OCI-LY1 (cell line): ENCODE results near the gene MICU1.

Experiments used
- H2AFZ ChIP-seq: fragments of 200-600 bp; sonication (generic), shearing (Covaris generic); 2 replicates; pipeline ENCODE4 v1.6.0; 2014; ENCODE audit warnings: antibody characterized with exemption, mild to moderate bottlenecking, low read length
- H3F3A ChIP-seq: fragments of 200-600 bp; sonication (generic), shearing (Covaris generic); 2 replicates; pipeline ENCODE4 v1.6.0; 2014; ENCODE audit warnings: mild to moderate bottlenecking, antibody characterized with exemption, low read length, moderate library complexity; ENCODE audit not compliant: insufficient read depth
- H3K27ac ChIP-seq: fragments of 200-600 bp; sonication (generic); 2 replicates; pipeline ENCODE4 v1.5.1; 2014; ENCODE audit warnings: low read length, mixed run types, mild to moderate bottlenecking, low read depth; ENCODE audit not compliant: poor library complexity, severe bottlenecking
- H3K27me3 ChIP-seq: fragments of 200-600 bp; sonication (generic); 2 replicates; pipeline ENCODE4 v1.6.0; 2014; ENCODE audit warnings: antibody characterized with exemption, mild to moderate bottlenecking, low read length, moderate library complexity; ENCODE audit not compliant: insufficient read depth
- H3K36me3 ChIP-seq: fragments of 200-600 bp; sonication (generic); 2 replicates; pipeline ENCODE4 v1.6.1; 2014; ENCODE audit warnings: mild to moderate bottlenecking, antibody characterized with exemption, low read length, moderate library complexity, mixed read lengths; ENCODE audit not compliant: insufficient read depth
- H3K4me1 ChIP-seq: fragments of 200-600 bp; sonication (generic); 2 replicates; pipeline ENCODE4 v1.5.1; 2014; ENCODE audit warnings: mild to moderate bottlenecking, low read length, moderate library complexity; ENCODE audit not compliant: insufficient read depth, severe bottlenecking
- H3K4me2 ChIP-seq: fragments of 200-600 bp; sonication (generic), shearing (Covaris generic); 2 replicates; pipeline ENCODE4 v1.6.1; 2014; ENCODE audit warnings: low read length
- H3K4me3 ChIP-seq: fragments of 200-600 bp; sonication (generic); 2 replicates; pipeline ENCODE4 v1.5.1; 2014; ENCODE audit warnings: low read length, low read depth, mild to moderate bottlenecking, mixed read lengths; ENCODE audit not compliant: poor library complexity, severe bottlenecking
- H3K79me2 ChIP-seq: fragments of 200-600 bp; shearing (Covaris generic); 2 replicates; pipeline ENCODE4 v1.6.1; 2016; ENCODE audit warnings: mixed run types, low read length, mixed read lengths; ENCODE audit not compliant: insufficient read depth
- H3K9ac ChIP-seq: fragments of 200-600 bp; sonication (generic), shearing (Covaris generic); 2 replicates; pipeline ENCODE4 v1.6.1; 2014; ENCODE audit warnings: mild to moderate bottlenecking, low read length, mixed read lengths
- H3K9me2 ChIP-seq: fragments of 200-600 bp; sonication (generic), shearing (Covaris generic); 2 replicates; pipeline ENCODE4 v1.6.1; 2014; ENCODE audit warnings: low read depth, mild to moderate bottlenecking, low read length, mixed read lengths
- H3K9me3 ChIP-seq: fragments of 200-600 bp; shearing (Covaris generic); 2 replicates; pipeline ENCODE4 v1.6.1; 2014; ENCODE audit warnings: low read length, mixed read lengths
- H4K20me1 ChIP-seq: fragments of 200-600 bp; sonication (generic), shearing (Covaris generic); 2 replicates; pipeline ENCODE4 v1.6.0; 2016; ENCODE audit warnings: mild to moderate bottlenecking, low read length; ENCODE audit not compliant: insufficient read depth
- EZH2 ChIP-seq: fragments of 200-600 bp; sonication (generic), shearing (Covaris generic); IDR thresholded peaks from 2 replicates; pipeline ENCODE4 v1.8.0; 2017; ENCODE audit warnings: borderline replicate concordance, mixed run types, mild to moderate bottlenecking, antibody characterized with exemption, low read length, moderate library complexity, mixed read lengths
- TF ChIP-seq, protein P1 (sequence below): fragments of 200-600 bp; sonication (generic), shearing (Covaris generic); IDR thresholded peaks from 2 replicates; pipeline ENCODE4 v1.5.1; 2017; ENCODE audit warnings: mild to moderate bottlenecking, antibody characterized with exemption, low read length, moderate library complexity, mixed read lengths

MICU1 gene

DNA sequence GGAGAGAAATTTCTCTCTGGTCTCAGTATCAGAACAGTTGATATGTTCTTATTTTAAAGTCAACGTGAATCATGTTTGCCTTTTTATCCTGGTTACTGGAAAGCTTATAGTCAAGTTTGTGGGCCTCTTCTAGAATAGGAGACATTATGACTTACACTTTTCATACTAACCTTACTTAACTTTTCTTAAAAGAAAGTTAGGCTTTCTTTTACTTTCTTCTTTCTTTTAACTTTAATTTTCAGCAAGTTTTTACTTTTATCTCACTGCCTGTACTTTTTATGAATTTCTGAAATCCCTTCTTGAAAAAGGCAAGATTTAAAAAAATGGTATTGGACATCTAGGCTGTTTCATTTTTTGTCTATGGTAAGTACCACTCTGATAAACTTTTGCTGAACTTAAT is 195.9 kb downstream of the MICU1 start:
- Histone ChIP-seq H3K36me3 (no peaks in the 10 kb centered on the region), H3K4me3 (no peak overlapping the region), H3K9me3 (no peaks in the 10 kb centered on the region), H3K27me3 (no peaks in the 10 kb centered on the region), H3K4me2 (no peak overlapping the region), H3K27ac (no peak overlapping the region), H3K9ac (no peak overlapping the region), H3K79me2 (no peaks in the 10 kb centered on the region), H3K9me2 (no peaks in the 10 kb centered on the region), H4K20me1 (no peaks in the 10 kb centered on the region), H2AFZ (no peak overlapping the region), H3F3A (no peaks in the 10 kb centered on the region), H3K4me1 (no peaks in the 10 kb centered on the region)
- TF ChIP-seq EZH2, result no peak
- TF ChIP-seq, protein P1, sequence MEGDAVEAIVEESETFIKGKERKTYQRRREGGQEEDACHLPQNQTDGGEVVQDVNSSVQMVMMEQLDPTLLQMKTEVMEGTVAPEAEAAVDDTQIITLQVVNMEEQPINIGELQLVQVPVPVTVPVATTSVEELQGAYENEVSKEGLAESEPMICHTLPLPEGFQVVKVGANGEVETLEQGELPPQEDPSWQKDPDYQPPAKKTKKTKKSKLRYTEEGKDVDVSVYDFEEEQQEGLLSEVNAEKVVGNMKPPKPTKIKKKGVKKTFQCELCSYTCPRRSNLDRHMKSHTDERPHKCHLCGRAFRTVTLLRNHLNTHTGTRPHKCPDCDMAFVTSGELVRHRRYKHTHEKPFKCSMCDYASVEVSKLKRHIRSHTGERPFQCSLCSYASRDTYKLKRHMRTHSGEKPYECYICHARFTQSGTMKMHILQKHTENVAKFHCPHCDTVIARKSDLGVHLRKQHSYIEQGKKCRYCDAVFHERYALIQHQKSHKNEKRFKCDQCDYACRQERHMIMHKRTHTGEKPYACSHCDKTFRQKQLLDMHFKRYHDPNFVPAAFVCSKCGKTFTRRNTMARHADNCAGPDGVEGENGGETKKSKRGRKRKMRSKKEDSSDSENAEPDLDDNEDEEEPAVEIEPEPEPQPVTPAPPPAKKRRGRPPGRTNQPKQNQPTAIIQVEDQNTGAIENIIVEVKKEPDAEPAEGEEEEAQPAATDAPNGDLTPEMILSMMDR, result no peak

DNA sequence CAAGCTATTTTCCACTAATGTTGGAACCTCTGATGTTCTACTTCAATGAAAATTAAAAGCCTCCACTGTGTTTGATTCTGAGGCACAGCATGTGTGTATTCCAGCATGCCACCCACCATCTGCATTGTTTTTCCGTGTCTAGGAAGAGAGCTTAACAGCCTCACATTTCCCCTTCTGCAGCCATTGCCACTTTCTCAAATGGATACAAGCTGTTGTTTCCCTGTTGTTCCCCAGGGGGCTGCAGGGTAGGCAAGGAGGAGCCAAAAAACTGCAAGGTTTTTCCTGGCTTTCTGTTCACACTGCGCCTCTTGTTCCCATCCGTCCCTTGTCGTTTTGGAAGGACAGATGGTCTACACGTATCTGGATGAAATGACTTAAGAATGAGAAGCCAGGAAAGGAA is 198.9 kb downstream of the MICU1 start:
- H4K20me1 ChIP-seq, result no peaks in the 10 kb centered on the region

DNA sequence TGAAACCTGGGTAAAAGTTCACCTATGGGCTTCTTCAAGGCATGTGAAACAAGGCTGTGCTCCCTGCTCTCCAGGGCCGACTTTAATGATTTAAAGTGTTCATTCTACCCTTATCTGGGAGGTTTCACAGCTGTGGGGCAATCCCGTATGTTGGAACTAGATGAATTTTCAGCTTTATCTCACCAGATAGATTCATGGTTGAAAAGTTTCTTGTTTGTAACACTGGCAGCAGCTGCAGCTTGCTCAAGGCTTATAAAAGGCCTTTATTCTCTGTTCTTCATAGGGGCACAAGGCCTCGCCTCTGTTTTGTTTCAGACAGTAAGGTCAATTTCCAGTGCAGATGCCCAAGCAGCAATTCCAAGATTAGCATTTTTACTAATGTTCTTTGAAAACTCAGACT is 200.7 kb downstream of the MICU1 start:
- Histone ChIP-seq H3F3A (no peaks in the 10 kb centered on the region), H3K27me3 (no peaks in the 10 kb centered on the region), H2AFZ (no peak overlapping the region), H3K27ac (no peak overlapping the region), H3K9ac (no peak overlapping the region), H3K9me2 (no peaks in the 10 kb centered on the region), H3K4me2 (no peak overlapping the region), H3K36me3 (peaks cover 4% of the 10 kb centered on the region; the same call in 1 of the 2 replicates), H3K4me3 (no peak overlapping the region), H4K20me1 (no peaks in the 10 kb centered on the region), H3K4me1 (no peaks in the 10 kb centered on the region), H3K79me2 (no peaks in the 10 kb centered on the region), H3K9me3 (no peaks in the 10 kb centered on the region)
- TF ChIP-seq EZH2, result no peak
- TF ChIP-seq, protein P1, result no peak

More for the DNA sequence above, 198.9 kb downstream of the MICU1 start:
- no peaks in the 10 kb centered on the region for H3K9me2 ChIP-seq
- H3K9ac ChIP-seq, result no peak overlapping the region
- H3K36me3 ChIP-seq, result no peaks in the 10 kb centered on the region; the same call in 1 of the 2 replicates
- H3K27ac ChIP-seq, result no peak overlapping the region
- no peak overlapping the region for H3K4me3 ChIP-seq
- no peak for TF ChIP-seq EZH2
- TF ChIP-seq, protein P1, result no peak
- H3K9me3 ChIP-seq, result no peaks in the 10 kb centered on the region
- H3K4me1 ChIP-seq, result no peaks in the 10 kb centered on the region
- H3K27me3 ChIP-seq, result no peaks in the 10 kb centered on the region
- H3K79me2 ChIP-seq, result no peaks in the 10 kb centered on the region
- H3F3A ChIP-seq, result no peaks in the 10 kb centered on the region
- H3K4me2 ChIP-seq, result no peak overlapping the region
- no peak overlapping the region for H2AFZ ChIP-seq
